GM23338 (cell line): Measurements from ENCODE around the gene GCNT1. TPM values are rescaled to one million over a fixed set of nuclear protein-coding genes. Genes with fewer than 3 reads are reported as not detected.
"Not testable (repeated sequence)": the region's sequence is repeated elsewhere in the genome, so short reads cannot be mapped to it uniquely, and the experiment has no call there.

Experiments used
- ATAC-seq: fragments of 200-7000 bp; cut with Tn5 transposase; 3 replicates; pipeline ENCODE4 v1.9.1; 2020
- DNase-seq: peaks from one replicate; pipeline ENCODE4 v3.0.0-alpha.2; 2015; ENCODE audit warnings: low spot score
- H2AFZ ChIP-seq: fragments of 200-600 bp; sonication (generic); 2 replicates; pipeline ENCODE4 v1.8.0; 2016; ENCODE audit warnings: antibody characterized with exemption, mild to moderate bottlenecking, moderate library complexity
- H3F3A ChIP-seq: fragments of 200-600 bp; sonication (generic); replicated peaks from 2 replicates; pipeline ENCODE4 v1.8.0; 2017; ENCODE audit warnings: antibody characterized with exemption, mixed run types, low read depth
- H3K27ac ChIP-seq: fragments of 200-600 bp; sonication (generic); 2 replicates; pipeline ENCODE4 v1.6.1; 2016; ENCODE audit warnings: low read depth
- H3K27me3 ChIP-seq: fragments of 200-600 bp; sonication (generic); 2 replicates; pipeline ENCODE4 v1.8.0; 2016; ENCODE audit warnings: mild to moderate bottlenecking, mixed run types, moderate library complexity; ENCODE audit not compliant: insufficient read depth
- H3K36me3 ChIP-seq: fragments of 200-600 bp; sonication (generic); 2 replicates; pipeline ENCODE4 v1.8.0; 2016; ENCODE audit warnings: mild to moderate bottlenecking; ENCODE audit not compliant: insufficient read depth
- H3K4me1 ChIP-seq: fragments of 200-600 bp; sonication (generic); 2 replicates; pipeline ENCODE4 v1.8.0; 2016; ENCODE audit warnings: mild to moderate bottlenecking, moderate library complexity; ENCODE audit not compliant: insufficient read depth
- H3K4me2 ChIP-seq: fragments of 200-600 bp; sonication (generic); 2 replicates; pipeline ENCODE4 v1.7.1; 2017; ENCODE audit warnings: mixed run types
- H3K4me3 ChIP-seq: fragments of 200-600 bp; sonication (generic); 2 replicates; pipeline ENCODE4 v1.6.1; 2016; ENCODE audit warnings: mixed run types
- H3K79me2 ChIP-seq: fragments of 200-600 bp; sonication (generic); replicated peaks from 2 replicates; pipeline ENCODE4 v1.8.0; 2017; ENCODE audit warnings: mild to moderate bottlenecking; ENCODE audit not compliant: insufficient read depth
- H3K9me2 ChIP-seq: fragments of 200-600 bp; sonication (generic); 2 replicates; pipeline ENCODE4 v1.8.0; 2017; ENCODE audit not compliant: insufficient read depth
- H4K20me1 ChIP-seq: fragments of 200-600 bp; sonication (generic); replicated peaks from 2 replicates; pipeline ENCODE4 v1.8.0; 2017; ENCODE audit warnings: mild to moderate bottlenecking; ENCODE audit not compliant: insufficient read depth
- H3K27ac Mint-ChIP-seq: 2 replicates; pipeline ENCODE4 v1.8.0; 2020; ENCODE audit warnings: inconsistent platforms, mild to moderate bottlenecking, moderate library complexity, mixed read lengths
- H3K27me3 Mint-ChIP-seq: 3 replicates; pipeline ENCODE4 v1.8.0; 2022; ENCODE audit warnings: low read depth, mild to moderate bottlenecking, moderate library complexity, mixed read lengths, inconsistent platforms; ENCODE audit not compliant: insufficient read depth, poor library complexity
- H3K36me3 Mint-ChIP-seq: 3 replicates; pipeline ENCODE4 v1.8.0; 2021; ENCODE audit warnings: low read depth, mild to moderate bottlenecking, inconsistent platforms, moderate library complexity, mixed read lengths
- H3K4me1 Mint-ChIP-seq: 3 replicates; pipeline ENCODE4 v1.8.0; 2020; ENCODE audit warnings: mild to moderate bottlenecking, inconsistent platforms, mixed read lengths
- H3K4me3 Mint-ChIP-seq: 3 replicates; pipeline ENCODE4 v1.8.0; 2021; ENCODE audit warnings: moderate library complexity, mild to moderate bottlenecking, inconsistent platforms, mixed read lengths
- H3K9me3 Mint-ChIP-seq: 3 replicates; pipeline ENCODE4 v1.8.0; 2020; ENCODE audit warnings: moderate library complexity, mild to moderate bottlenecking, inconsistent platforms, mixed read lengths
- CREB1 ChIP-seq: fragments of 250-450 bp; sonication (Bioruptor Pico); IDR thresholded peaks from 2 replicates; pipeline ENCODE4 v1.5.0; 2020; ENCODE audit warnings: low read depth, mild to moderate bottlenecking, moderate library complexity
- POLR2AphosphoS5 ChIP-seq: IDR thresholded peaks from 2 replicates; pipeline ENCODE4 v1.6.1; 2016; ENCODE audit warnings: antibody characterized with exemption, low read depth
- ZNF114 ChIP-seq: fragments of 250-450 bp; sonication (Bioruptor Pico); IDR thresholded peaks from 2 replicates; pipeline ENCODE4 v1.5.0; 2020; ENCODE audit warnings: mild to moderate bottlenecking, moderate library complexity
- ZNF331 ChIP-seq: fragments of 250-450 bp; sonication (Bioruptor Pico); IDR thresholded peaks from 2 replicates; pipeline ENCODE4 v1.5.0; 2020; ENCODE audit warnings: low read depth, mild to moderate bottlenecking, moderate library complexity
- polyA plus RNA-seq: library from polyadenylated mRNA; unstranded; fragments of >200 nt; fragmentation: Nextera tagmentation; extraction: Ambion mirVana; gene quantifications from 2 replicates; pipeline ENCODE4 v1.2.1, GENCODE V29; 2016
- total RNA-seq: library from RNA; depleted of rRNA; stranded (reverse); fragments of >200 nt; shearing (Covaris generic); gene quantifications from 2 replicates; pipeline ENCODE4 v1.2.3, GENCODE V29; 2014
- TF ChIP-seq, protein P1 (sequence below), 2 experiments: fragments of 200-600 bp in 1 of 2; sonication (generic) in 1 of 2; conservative IDR thresholded peaks; 2 replicates each; pipeline versions ENCODE4 v1.5.1 to v1.6.1; 2016 to 2017; ENCODE audit warnings: antibody characterized with exemption in 2 of 2, low read depth in 2 of 2, mild to moderate bottlenecking in 2 of 2, moderate library complexity in 1 of 2
- TF ChIP-seq, protein P2 (sequence below): fragments of 250-450 bp; sonication (Bioruptor Pico); IDR thresholded peaks from 2 replicates; pipeline ENCODE4 v1.5.0; 2020; ENCODE audit warnings: mild to moderate bottlenecking, moderate library complexity

GCNT1 gene
- total and polyA plus RNA-seq, 2 experiments from 2014 or later, result 4.2 to 11.4 TPM

DNA sequence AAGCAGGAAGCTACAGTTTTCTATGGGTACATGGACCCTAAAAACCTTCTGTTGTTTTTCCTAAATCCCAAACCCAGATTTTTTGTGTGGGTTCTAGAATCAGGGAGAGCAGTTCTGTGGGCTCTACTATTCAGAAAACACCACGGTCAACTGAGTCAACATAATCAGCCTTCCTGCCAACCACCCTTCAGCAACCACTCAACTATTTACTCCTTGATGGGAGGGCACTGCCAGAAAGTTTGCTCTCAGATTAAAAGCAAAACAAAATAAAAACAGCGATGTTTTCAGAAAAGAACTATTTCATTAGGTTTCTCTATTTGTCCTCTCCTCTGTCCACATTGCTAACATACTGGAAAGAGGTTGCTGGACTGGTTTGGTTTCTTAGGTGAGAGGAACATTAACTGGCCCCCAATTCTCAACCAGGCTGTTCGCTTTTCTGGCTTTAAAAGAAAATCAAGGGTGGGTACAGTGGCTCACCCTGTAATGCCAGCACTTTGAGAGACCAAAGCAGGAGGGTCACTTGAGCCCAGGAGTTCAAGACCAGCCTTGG lies 72.3 kb downstream of the GCNT1 start:
- no peaks in the 10 kb centered on the region for H3K36me3 ChIP-seq
- H3K27ac ChIP-seq, result no peak overlapping the region
- 0 out of 2 replicates have a peak, but pooled peaks cover 3% of the 10 kb centered on the region for H3K9me2 ChIP-seq
- no peaks in the 10 kb centered on the region for H3K79me2 ChIP-seq
- Mint-ChIP-seq H3K4me3 (no peak overlapping the region), H3K27ac (no peak overlapping the region), H3K4me1 (peaks cover 4% of the 10 kb centered on the region; the same call in 2 of the 3 replicates), H3K36me3 (peaks cover 2% of the 10 kb centered on the region; the same call in 1 of the 3 replicates), H3K9me3 (0 out of 3 replicates have a peak, but pooled peaks cover 2% of the 10 kb centered on the region), H3K27me3 (peaks cover 4% of the 10 kb centered on the region)
- H4K20me1 ChIP-seq, result no peaks in the 10 kb centered on the region
- DNase-seq (no peak), ATAC-seq (no peak)
- TF ChIP-seq, protein P1, sequence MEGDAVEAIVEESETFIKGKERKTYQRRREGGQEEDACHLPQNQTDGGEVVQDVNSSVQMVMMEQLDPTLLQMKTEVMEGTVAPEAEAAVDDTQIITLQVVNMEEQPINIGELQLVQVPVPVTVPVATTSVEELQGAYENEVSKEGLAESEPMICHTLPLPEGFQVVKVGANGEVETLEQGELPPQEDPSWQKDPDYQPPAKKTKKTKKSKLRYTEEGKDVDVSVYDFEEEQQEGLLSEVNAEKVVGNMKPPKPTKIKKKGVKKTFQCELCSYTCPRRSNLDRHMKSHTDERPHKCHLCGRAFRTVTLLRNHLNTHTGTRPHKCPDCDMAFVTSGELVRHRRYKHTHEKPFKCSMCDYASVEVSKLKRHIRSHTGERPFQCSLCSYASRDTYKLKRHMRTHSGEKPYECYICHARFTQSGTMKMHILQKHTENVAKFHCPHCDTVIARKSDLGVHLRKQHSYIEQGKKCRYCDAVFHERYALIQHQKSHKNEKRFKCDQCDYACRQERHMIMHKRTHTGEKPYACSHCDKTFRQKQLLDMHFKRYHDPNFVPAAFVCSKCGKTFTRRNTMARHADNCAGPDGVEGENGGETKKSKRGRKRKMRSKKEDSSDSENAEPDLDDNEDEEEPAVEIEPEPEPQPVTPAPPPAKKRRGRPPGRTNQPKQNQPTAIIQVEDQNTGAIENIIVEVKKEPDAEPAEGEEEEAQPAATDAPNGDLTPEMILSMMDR (conservative IDR thresholded peaks at IDR 0.05; ENCODE audit: low read depth in 2 of 2), result no peak
- TF ChIP-seq ZNF114 (CRISPR knock-in tag), result no peak
- TF ChIP-seq, protein P2, sequence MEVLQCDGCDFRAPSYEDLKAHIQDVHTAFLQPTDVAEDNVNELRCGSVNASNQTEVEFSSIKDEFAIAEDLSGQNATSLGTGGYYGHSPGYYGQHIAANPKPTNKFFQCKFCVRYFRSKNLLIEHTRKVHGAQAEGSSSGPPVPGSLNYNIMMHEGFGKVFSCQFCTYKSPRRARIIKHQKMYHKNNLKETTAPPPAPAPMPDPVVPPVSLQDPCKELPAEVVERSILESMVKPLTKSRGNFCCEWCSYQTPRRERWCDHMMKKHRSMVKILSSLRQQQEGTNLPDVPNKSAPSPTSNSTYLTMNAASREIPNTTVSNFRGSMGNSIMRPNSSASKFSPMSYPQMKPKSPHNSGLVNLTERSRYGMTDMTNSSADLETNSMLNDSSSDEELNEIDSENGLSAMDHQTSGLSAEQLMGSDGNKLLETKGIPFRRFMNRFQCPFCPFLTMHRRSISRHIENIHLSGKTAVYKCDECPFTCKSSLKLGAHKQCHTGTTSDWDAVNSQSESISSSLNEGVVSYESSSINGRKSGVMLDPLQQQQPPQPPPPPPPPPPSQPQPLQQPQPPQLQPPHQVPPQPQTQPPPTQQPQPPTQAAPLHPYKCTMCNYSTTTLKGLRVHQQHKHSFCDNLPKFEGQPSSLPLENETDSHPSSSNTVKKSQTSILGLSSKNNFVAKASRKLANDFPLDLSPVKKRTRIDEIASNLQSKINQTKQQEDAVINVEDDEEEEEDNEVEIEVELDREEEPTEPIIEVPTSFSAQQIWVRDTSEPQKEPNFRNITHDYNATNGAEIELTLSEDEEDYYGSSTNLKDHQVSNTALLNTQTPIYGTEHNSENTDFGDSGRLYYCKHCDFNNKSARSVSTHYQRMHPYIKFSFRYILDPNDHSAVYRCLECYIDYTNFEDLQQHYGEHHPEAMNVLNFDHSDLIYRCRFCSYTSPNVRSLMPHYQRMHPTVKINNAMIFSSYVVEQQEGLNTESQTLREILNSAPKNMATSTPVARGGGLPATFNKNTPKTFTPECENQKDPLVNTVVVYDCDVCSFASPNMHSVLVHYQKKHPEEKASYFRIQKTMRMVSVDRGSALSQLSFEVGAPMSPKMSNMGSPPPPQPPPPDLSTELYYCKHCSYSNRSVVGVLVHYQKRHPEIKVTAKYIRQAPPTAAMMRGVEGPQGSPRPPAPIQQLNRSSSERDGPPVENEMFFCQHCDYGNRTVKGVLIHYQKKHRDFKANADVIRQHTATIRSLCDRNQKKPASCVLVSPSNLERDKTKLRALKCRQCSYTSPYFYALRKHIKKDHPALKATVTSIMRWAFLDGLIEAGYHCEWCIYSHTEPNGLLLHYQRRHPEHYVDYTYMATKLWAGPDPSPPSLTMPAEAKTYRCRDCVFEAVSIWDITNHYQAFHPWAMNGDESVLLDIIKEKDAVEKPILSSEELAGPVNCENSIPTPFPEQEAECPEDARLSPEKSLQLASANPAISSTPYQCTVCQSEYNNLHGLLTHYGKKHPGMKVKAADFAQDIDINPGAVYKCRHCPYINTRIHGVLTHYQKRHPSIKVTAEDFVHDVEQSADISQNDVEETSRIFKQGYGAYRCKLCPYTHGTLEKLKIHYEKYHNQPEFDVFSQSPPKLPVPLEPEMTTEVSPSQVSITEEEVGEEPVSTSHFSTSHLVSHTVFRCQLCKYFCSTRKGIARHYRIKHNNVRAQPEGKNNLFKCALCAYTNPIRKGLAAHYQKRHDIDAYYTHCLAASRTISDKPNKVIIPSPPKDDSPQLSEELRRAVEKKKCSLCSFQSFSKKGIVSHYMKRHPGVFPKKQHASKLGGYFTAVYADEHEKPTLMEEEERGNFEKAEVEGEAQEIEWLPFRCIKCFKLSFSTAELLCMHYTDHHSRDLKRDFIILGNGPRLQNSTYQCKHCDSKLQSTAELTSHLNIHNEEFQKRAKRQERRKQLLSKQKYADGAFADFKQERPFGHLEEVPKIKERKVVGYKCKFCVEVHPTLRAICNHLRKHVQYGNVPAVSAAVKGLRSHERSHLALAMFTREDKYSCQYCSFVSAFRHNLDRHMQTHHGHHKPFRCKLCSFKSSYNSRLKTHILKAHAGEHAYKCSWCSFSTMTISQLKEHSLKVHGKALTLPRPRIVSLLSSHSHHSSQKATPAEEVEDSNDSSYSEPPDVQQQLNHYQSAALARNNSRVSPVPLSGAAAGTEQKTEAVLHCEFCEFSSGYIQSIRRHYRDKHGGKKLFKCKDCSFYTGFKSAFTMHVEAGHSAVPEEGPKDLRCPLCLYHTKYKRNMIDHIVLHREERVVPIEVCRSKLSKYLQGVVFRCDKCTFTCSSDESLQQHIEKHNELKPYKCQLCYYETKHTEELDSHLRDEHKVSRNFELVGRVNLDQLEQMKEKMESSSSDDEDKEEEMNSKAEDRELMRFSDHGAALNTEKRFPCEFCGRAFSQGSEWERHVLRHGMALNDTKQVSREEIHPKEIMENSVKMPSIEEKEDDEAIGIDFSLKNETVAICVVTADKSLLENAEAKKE, result no peak
- TF ChIP-seq ZNF331 (CRISPR knock-in tag), result no peak
- no peak for TF ChIP-seq POLR2AphosphoS5
- TF ChIP-seq CREB1 (CRISPR knock-in tag), result no peak
- H3K27me3 ChIP-seq, result no peaks in the 10 kb centered on the region
- 0 out of 2 replicates have a peak overlapping the region, but pooled peaks have one; percentile 30 for H2AFZ ChIP-seq
- no peak overlapping the region for H3K4me3 ChIP-seq
- H3K4me1 ChIP-seq, result peaks cover 3% of the 10 kb centered on the region; the same call in 1 of the 2 replicates
- no peak overlapping the region for H3K4me2 ChIP-seq
- no peaks in the 10 kb centered on the region for H3F3A ChIP-seq

DNA sequence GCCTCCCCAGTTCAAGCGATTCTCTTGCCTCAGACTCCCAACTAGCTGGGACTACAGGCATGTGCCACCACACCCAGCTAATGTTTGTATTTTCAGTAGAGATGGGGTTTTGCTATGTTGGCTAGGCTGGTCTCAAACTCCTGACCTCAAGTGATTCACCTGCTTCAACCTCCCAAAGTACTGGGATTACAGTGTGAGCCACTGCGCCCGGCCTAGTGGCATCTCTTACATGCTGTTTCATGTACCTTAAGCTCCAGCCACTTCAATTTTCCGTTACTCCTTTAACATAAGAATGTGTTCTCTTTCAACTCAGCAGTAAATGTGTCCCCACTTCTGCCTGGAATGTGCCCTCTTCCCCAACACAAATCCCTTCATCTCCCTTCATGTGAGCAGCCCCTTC lies 73.9 kb downstream of the GCNT1 start:
- not testable (repeated sequence) for H3F3A ChIP-seq, H3K27ac Mint-ChIP-seq, H3K4me2 ChIP-seq, H3K4me1 ChIP-seq, ATAC-seq, H3K36me3 ChIP-seq, H4K20me1 ChIP-seq, H3K4me3 Mint-ChIP-seq, H3K9me3 Mint-ChIP-seq, H3K27me3 Mint-ChIP-seq, H3K79me2 ChIP-seq, H3K9me2 ChIP-seq, H3K4me3 ChIP-seq, H3K4me1 Mint-ChIP-seq, H3K27me3 ChIP-seq, H3K27ac ChIP-seq, H3K36me3 Mint-ChIP-seq
- H2AFZ ChIP-seq, result peak overlapping the region; percentile 12; the same call in 1 of the 2 replicates
- peak; percentile 17 for DNase-seq
